Suprapubic skin (tissue), 4 donors: ENCODE results near the gene PFN3.

Experiments
- POLR2A ChIP-seq, 2 donors: fragments of 450-650 bp; IDR thresholded peaks; one replicate each; pipeline ENCODE4 v1.6.1; 2017; ENCODE audit warnings: antibody characterized with exemption in 2 of 2, mild to moderate bottlenecking in 2 of 2, moderate library complexity in 2 of 2
- POLR2AphosphoS5 ChIP-seq, 3 donors: sonication (generic); formaldehyde crosslinking; IDR thresholded peaks; one replicate each; pipeline ENCODE4 v1.6.1; 2017; ENCODE audit warnings: antibody characterized with exemption in 3 of 3
- TF ChIP-seq, protein P1 (sequence below), 2 donors: fragments of 200-600 bp in 1 of 2; fragments of 450-650 bp in 1 of 2; sonication (generic) in 1 of 2; IDR thresholded peaks; one replicate each; pipeline ENCODE4 v1.5.1; 2016 to 2019; ENCODE audit warnings: antibody characterized with exemption in 2 of 2, mild to moderate bottlenecking in 1 of 2, moderate library complexity in 1 of 2

- TF ChIP-seq, protein P1, sequence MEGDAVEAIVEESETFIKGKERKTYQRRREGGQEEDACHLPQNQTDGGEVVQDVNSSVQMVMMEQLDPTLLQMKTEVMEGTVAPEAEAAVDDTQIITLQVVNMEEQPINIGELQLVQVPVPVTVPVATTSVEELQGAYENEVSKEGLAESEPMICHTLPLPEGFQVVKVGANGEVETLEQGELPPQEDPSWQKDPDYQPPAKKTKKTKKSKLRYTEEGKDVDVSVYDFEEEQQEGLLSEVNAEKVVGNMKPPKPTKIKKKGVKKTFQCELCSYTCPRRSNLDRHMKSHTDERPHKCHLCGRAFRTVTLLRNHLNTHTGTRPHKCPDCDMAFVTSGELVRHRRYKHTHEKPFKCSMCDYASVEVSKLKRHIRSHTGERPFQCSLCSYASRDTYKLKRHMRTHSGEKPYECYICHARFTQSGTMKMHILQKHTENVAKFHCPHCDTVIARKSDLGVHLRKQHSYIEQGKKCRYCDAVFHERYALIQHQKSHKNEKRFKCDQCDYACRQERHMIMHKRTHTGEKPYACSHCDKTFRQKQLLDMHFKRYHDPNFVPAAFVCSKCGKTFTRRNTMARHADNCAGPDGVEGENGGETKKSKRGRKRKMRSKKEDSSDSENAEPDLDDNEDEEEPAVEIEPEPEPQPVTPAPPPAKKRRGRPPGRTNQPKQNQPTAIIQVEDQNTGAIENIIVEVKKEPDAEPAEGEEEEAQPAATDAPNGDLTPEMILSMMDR (IDR thresholded peaks at IDR 0.05): no peak
- TF ChIP-seq POLR2AphosphoS5 (IDR thresholded peaks at IDR 0.05) (no peak), POLR2A (IDR thresholded peaks at IDR 0.05) (no peak)
Measured at GRCh38 chr5:177367981-177368868, 32.2 kb downstream of the PFN3 start.
